SKM-1 treated with dmso at 0.1 percent for 144 hours (cell line): ENCODE measurements around the gene DEFB132.
A peak's percentile ranks its signal among the peaks of the same experiment; 100 is the strongest.
"Not testable (repeated sequence)": the region's sequence is repeated elsewhere in the genome, so short reads cannot be mapped to it uniquely, and the experiment has no call there.

Experiments
- DNase-seq: peaks from one replicate; lab custom pipeline; 2025; ENCODE audit not compliant: unreplicated experiment; lab: John Stamatoyannopoulos, UW

DEFB132 gene

GRCh38 chr20:257419-257818 is at the start of gene DEFB132:
Gene DEFB132, plus strand, starts transcription at chr20:257724. Its CDS starts 55 bp downstream, at chr20:257779.
- DNase-seq: no peak

- no peak for DNase-seq
These were observed 48.5 kb upstream of the DEFB132 start for GRCh38 chr20:208942-209566.

GRCh38 chr20:210809-211502 is 46.6 kb upstream of the DEFB132 start:
- DNase-seq: no peak

GRCh38 chr20:214383-214782 is 43.1 kb upstream of the DEFB132 start:
- DNase-seq: no peak

GRCh38 chr20:215796-216195 is 41.7 kb upstream of the DEFB132 start:
- DNase-seq: no peak

GRCh38 chr20:217266-217665 is 40.3 kb upstream of the DEFB132 start:
- DNase-seq: no peak

GRCh38 chr20:219290-220115 is 38.0 kb upstream of the DEFB132 start:
- no peak for DNase-seq

GRCh38 chr20:221258-221830 is 36.2 kb upstream of the DEFB132 start:
- no peak for DNase-seq

GRCh38 chr20:225879-226278 is 31.6 kb upstream of the DEFB132 start:
- not testable (repeated sequence) for DNase-seq

GRCh38 chr20:226958-227357 is 30.6 kb upstream of the DEFB132 start, which contains the start of gene DEFB129:
Gene DEFB129, plus strand, starts transcription at chr20:227258. Its CDS starts 31 bp downstream, at chr20:227289.
- no peak for DNase-seq

GRCh38 chr20:227439-228105 is 30.0 kb upstream of the DEFB132 start:
- DNase-seq: peak; percentile 36

- no peak for DNase-seq
These were observed 21.6 kb upstream of the DEFB132 start for GRCh38 chr20:235891-236290.

- DNase-seq: peak; percentile 62
These were observed 20.0 kb upstream of the DEFB132 start for GRCh38 chr20:237489-237888.

GRCh38 chr20:237929-238328 is 19.6 kb upstream of the DEFB132 start:
- DNase-seq: peak; percentile 1

- DNase-seq: no peak
These were observed 14.6 kb upstream of the DEFB132 start for GRCh38 chr20:242905-243304.

- no peak for DNase-seq
These were observed 6.2 kb upstream of the DEFB132 start for GRCh38 chr20:251354-251753.

- no peak for DNase-seq
These were observed 4.7 kb upstream of the DEFB132 start for GRCh38 chr20:252801-253200.

- DNase-seq: not testable (repeated sequence)
These were observed 4.1 kb upstream of the DEFB132 start for GRCh38 chr20:253447-253846.

GRCh38 chr20:258269-258858 is 840 bp downstream of the DEFB132 start:
- no peak for DNase-seq

- no peak for DNase-seq
These were observed 1.4 kb downstream of the DEFB132 start for GRCh38 chr20:258963-259362.
